HepG2 (cell line): ENCODE data around the gene SIX3. TPM values are rescaled to one million over a fixed set of nuclear protein-coding genes. Genes with fewer than 3 reads are reported as not detected.

Source experiments
- ATAC-seq: fragments of 200-7000 bp; cut with Tn5 transposase; 3 replicates; pipeline ENCODE4 v1.9.1; 2020; ENCODE audit warnings: mild to moderate bottlenecking, moderate library complexity
- BruUV-seq: library from RNA; stranded (reverse); fragments of 400-500 nt; replicated peaks from 2 replicates; lab custom pipeline; 2021; lab: Mats Ljungman, UMichigan
- CTCF ChIA-PET: fragments of 300-600 bp; formaldehyde crosslinking; extraction: SDS; loops from one replicate; lab custom pipeline; 2021; ENCODE audit warnings: low total read pairs, inconsistent platforms, low intra/inter-chr PET ratio; lab: Yijun Ruan, JAX
- POLR2A ChIA-PET: fragments of 350-600 bp; sonication (Branson Sonifier 250); formaldehyde crosslinking; loops from one replicate; lab custom pipeline; 2020; ENCODE audit warnings: antibody characterized with exemption, inconsistent platforms; lab: Yijun Ruan, JAX
- DNase-seq: peaks from one replicate; pipeline ENCODE4 v3.0.0-alpha.2; 2015; ENCODE audit warnings: low spot score
- FAIRE-seq: peaks from 3 replicates; lab custom pipeline; 2011; peaks lifted over from hg19 to GRCh38; lab: Jason Lieb, UNC
- H2AFZ ChIP-seq: one replicate; pipeline ENCODE4 v1.6.1; 2011; ENCODE audit warnings: low read length, inconsistent platforms
- H3K27ac ChIP-seq: fragments of 300-600 bp; 3 replicates; pipeline ENCODE4 v1.8.0; 2011; ENCODE audit warnings: mixed run types, mild to moderate bottlenecking, mixed read lengths, low read length, inconsistent platforms; ENCODE audit not compliant: insufficient read depth; ENCODE audit errors: extremely low read length
- H3K27me3 ChIP-seq, 2 experiments: fragments of 200-600 bp in 1 of 2; 2 replicates in 1 of 2; 3 replicates in 1 of 2; pipeline versions ENCODE4 v1.6.0 to v1.8.0; 2011; ENCODE audit warnings: low read length in 2 of 2, mild to moderate bottlenecking in 2 of 2, moderate library complexity in 2 of 2, inconsistent platforms in 1 of 2; ENCODE audit not compliant: insufficient read depth in 2 of 2, control insufficient read depth in 1 of 2
- H3K36me3 ChIP-seq, 2 experiments: fragments of 200-600 bp in 1 of 2; replicated peaks in 1 of 2; 2 replicates in 1 of 2; 3 replicates in 1 of 2; pipeline versions ENCODE4 v1.5.1 to v1.8.0; 2011; ENCODE audit warnings: low read length in 2 of 2, inconsistent platforms in 1 of 2; ENCODE audit not compliant: insufficient read depth in 2 of 2, control insufficient read depth in 1 of 2
- H3K4me1 ChIP-seq: 2 replicates; pipeline ENCODE4 v1.5.1; 2012; ENCODE audit warnings: low read length, inconsistent platforms; ENCODE audit not compliant: insufficient read depth
- H3K4me2 ChIP-seq: 2 replicates; pipeline ENCODE4 v1.6.0; 2011; ENCODE audit warnings: low read depth, low read length, inconsistent platforms
- H3K4me3 ChIP-seq, 3 experiments: fragments of 200-600 bp in 1 of 3; sonication (generic), shearing (Covaris generic) in 1 of 3; replicated peaks in 1 of 3; 2 replicates each; pipeline ENCODE4 v1.5.1; 2011 to 2016; ENCODE audit warnings: low read length in 3 of 3, inconsistent platforms in 2 of 3, low read depth in 2 of 3, mild to moderate bottlenecking in 2 of 3, control low read depth in 1 of 3, mixed read lengths in 1 of 3; ENCODE audit not compliant: insufficient read depth in 1 of 3
- H3K79me2 ChIP-seq: one replicate; pipeline ENCODE4 v1.6.1; 2011; ENCODE audit warnings: low read length, inconsistent platforms; ENCODE audit not compliant: insufficient read depth
- H3K9ac ChIP-seq: 2 replicates; pipeline ENCODE4 v1.6.0; 2011; ENCODE audit warnings: mild to moderate bottlenecking, low read depth, low read length, inconsistent platforms; ENCODE audit not compliant: insufficient read depth
- H3K9me3 ChIP-seq: 2 replicates; pipeline ENCODE4 v1.5.1; 2012; ENCODE audit warnings: mild to moderate bottlenecking, low read length
- H4K20me1 ChIP-seq: 2 replicates; pipeline ENCODE4 v1.6.0; 2011; ENCODE audit warnings: inconsistent platforms, mild to moderate bottlenecking, low read length, moderate library complexity; ENCODE audit not compliant: insufficient read depth
- DNMT1 ChIP-seq: sonication (generic); formaldehyde crosslinking; IDR thresholded peaks from 2 replicates; pipeline ENCODE4 v1.5.1; 2020; ENCODE audit warnings: mild to moderate bottlenecking, missing genetic modification reagents
- EZH2 ChIP-seq: conservative IDR thresholded peaks from 2 replicates; pipeline ENCODE4 v1.6.1; 2012; ENCODE audit warnings: mild to moderate bottlenecking, low read depth, low read length, moderate library complexity
- IKZF5 ChIP-seq: IDR thresholded peaks from 2 replicates; pipeline ENCODE4 v1.6.1; 2018; ENCODE audit warnings: missing genetic modification reagents, mild to moderate bottlenecking, missing compliant biosample characterization
- LCORL ChIP-seq, 2 experiments: fragments of 450-650 bp in 1 of 2; sonication (generic) in 1 of 2; formaldehyde crosslinking in 1 of 2; IDR thresholded peaks; 2 replicates each; pipeline versions ENCODE4 v1.5.0 to v1.6.1; 2017 to 2020; ENCODE audit warnings: antibody characterized with exemption in 1 of 2, missing genetic modification reagents in 1 of 2
- MTA1 ChIP-seq: sonication (generic); formaldehyde crosslinking; IDR thresholded peaks from 2 replicates; pipeline ENCODE4 v1.4.0; 2020; ENCODE audit warnings: missing genetic modification reagents, mild to moderate bottlenecking, borderline replicate concordance
- NFYB ChIP-seq: sonication (generic); formaldehyde crosslinking; IDR thresholded peaks from 2 replicates; pipeline ENCODE4 v1.4.0; 2020; ENCODE audit warnings: missing genetic modification reagents
- SMC3 ChIP-seq: IDR thresholded peaks from 2 replicates; pipeline ENCODE4 v1.6.1; 2011; ENCODE audit warnings: low read length, improper control_type of control experiment
- SOX6 ChIP-seq, 2 experiments: fragments of 450-650 bp in 1 of 2; sonication (generic) in 1 of 2; formaldehyde crosslinking in 1 of 2; IDR thresholded peaks; 2 replicates each; pipeline versions ENCODE4 v1.4.0 to v1.6.1; 2017 to 2020; ENCODE audit warnings: antibody characterized with exemption in 1 of 2, mild to moderate bottlenecking in 1 of 2, missing genetic modification reagents in 1 of 2
- TSC22D2 ChIP-seq: sonication (generic); formaldehyde crosslinking; IDR thresholded peaks from 2 replicates; pipeline ENCODE4 v1.5.1; 2020; ENCODE audit warnings: missing genetic modification reagents, mild to moderate bottlenecking, borderline replicate concordance
- ZNF263 ChIP-seq: sonication (generic); formaldehyde crosslinking; IDR thresholded peaks from 2 replicates; pipeline ENCODE4 v1.4.0; 2020; ENCODE audit warnings: missing genetic modification reagents
- ZNF292 ChIP-seq: sonication (generic); formaldehyde crosslinking; IDR thresholded peaks from 2 replicates; pipeline ENCODE4 v1.8.1; 2022; ENCODE audit warnings: mild to moderate bottlenecking, low read depth, missing genetic modification reagents, borderline replicate concordance
- ZNF691 ChIP-seq: sonication (generic); formaldehyde crosslinking; IDR thresholded peaks from 2 replicates; pipeline ENCODE4 v1.4.0; 2020; ENCODE audit warnings: missing genetic modification reagents, low read depth, mild to moderate bottlenecking, borderline replicate concordance
- WGBS: methylation state at CpG from one replicate; pipeline ENCODE4 v1.1.6; 2017; ENCODE audit warnings: low lambda C conversion rate; 5-methylcytosine and 5-hydroxymethylcytosine counted together
- in situ Hi-C: cut with HindIII; loops from 2 replicates; pipeline ENCODE4 v1.10.0; 2017; ENCODE audit warnings: low pct_unique_long_range_greater_than_20kb; ENCODE audit not compliant: extremely low pct_ligation_motif_present
- intact Hi-C: fragments of 100-400 bp; cut with micrococcal nuclease; formaldehyde crosslinking; loops from one replicate; pipeline ENCODE4 v1.10.0; 2022; ENCODE audit not compliant: unreplicated experiment
- polyA plus RNA-seq, 8 experiments: library from polyadenylated mRNA; depleted of rRNA in 3 of 8; stranded (reverse) in 7 of 8; unstranded in 1 of 8; fragments of >200 nt; fragmentation: Illumina TruSeq in 4 of 8; extraction: Trizol in 4 of 8; gene quantifications; 2 replicates each; pipeline versions ENCODE4 v1.2.1 to v1.2.3, GENCODE V29; 2011 to 2016; ENCODE audit warnings: low read depth in 4 of 8, missing spikeins in 1 of 8, mixed read lengths in 1 of 8; ENCODE audit not compliant: insufficient read depth in 1 of 8
- total RNA-seq, 5 experiments: library from RNA; depleted of rRNA; stranded (reverse); fragments of >200 nt; fragmentation: Illumina TruSeq; extraction: Trizol; gene quantifications; 2 replicates each; pipeline ENCODE4 v1.2.3, GENCODE V29; 2016; ENCODE audit warnings: low read depth in 1 of 5

The SIX3 gene
- total and polyA plus RNA-seq, 2 of the 13 experiments (the other 11 are each of a cell fraction or from before 2014, with no cell fraction given) = not detected

DNA sequence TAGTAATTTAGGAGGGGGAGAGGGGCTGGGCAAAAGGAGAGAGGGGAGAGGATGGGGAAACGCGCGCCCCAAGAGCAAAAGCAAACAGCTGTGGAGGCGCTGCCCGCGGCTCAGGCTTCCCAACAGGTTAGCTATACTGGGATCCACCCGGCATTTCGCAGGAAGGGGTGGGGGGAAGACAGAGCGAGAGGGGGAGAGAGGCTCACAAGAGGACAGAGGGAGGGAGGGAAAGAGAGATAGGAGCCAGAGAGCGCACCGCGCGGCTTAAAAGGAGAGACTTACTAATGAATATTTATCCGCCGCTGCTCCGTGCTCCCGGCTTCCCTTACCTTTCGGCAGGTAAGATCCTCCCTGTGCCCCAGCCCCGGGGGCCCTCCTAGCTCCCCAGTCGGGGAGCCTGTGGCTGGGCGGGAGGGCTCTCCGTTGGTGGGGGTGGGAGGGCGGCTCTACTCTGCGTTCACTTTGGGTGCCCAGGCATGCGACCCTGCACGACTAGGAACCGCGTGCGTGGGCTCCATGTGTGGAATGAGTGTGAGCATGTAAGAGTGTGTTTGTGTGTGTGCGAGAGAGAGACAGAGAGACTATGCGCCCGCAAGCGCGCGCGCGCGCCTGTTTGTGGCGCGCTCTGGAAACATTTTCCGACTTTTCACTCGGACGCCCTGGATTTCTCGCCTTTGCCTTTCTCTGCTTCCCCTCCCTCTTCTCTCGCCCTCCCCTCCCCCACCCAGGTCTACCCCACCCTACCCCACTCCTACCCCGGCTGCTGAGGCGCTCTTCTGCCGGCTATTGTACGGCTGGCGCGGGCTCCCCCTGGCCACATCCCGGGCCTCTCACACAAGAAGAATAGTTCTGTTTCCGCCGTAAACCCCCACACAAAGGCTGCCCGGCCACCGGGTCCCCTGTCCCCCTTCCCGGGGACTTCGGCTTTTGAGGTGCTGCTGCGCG lies 7.2 kb upstream of the SIX3 start:
- Histone ChIP-seq H3K27me3 (peaks cover 36 to 95% of the 10 kb centered on the region in 2 experiments), H3K4me2 (peak overlapping the region; percentile 77), H2AFZ (no peak overlapping the region), H3K4me1 (peaks cover 31% of the 10 kb centered on the region), H3K9ac (no peak overlapping the region), H3K4me3 (peak overlapping the region in 1 of 3 experiments; percentile 71; a peak in 1 of 6 replicates), H3K79me2 (no peaks in the 10 kb centered on the region), H3K9me3 (no peaks in the 10 kb centered on the region), H4K20me1 (no peaks in the 10 kb centered on the region; the same call in 1 of the 2 replicates), H3K36me3 (no peaks in the 10 kb centered on the region), H3K27ac (no peak overlapping the region)
- ChIA-PET CTCF (no interaction called here), POLR2A (no interaction called here)
- in situ Hi-C loops = no loop called here
- DNase-seq = no peak
- 56% methylated on average over 60 of the region's 60 CpGs for WGBS
- ATAC-seq = no peak
- no peak for FAIRE-seq
- BruUV-seq = no TSS peak
- TF ChIP-seq EZH2 = 0 out of 2 replicates have a peak, but pooled peaks have one; percentile 26
- TF ChIP-seq SMC3 = no peak
- intact Hi-C loops = loop anchor here (10.0 kb wide), 1 partner anchor 190 kb away; no protein-coding TSS in a partner anchor

DNA sequence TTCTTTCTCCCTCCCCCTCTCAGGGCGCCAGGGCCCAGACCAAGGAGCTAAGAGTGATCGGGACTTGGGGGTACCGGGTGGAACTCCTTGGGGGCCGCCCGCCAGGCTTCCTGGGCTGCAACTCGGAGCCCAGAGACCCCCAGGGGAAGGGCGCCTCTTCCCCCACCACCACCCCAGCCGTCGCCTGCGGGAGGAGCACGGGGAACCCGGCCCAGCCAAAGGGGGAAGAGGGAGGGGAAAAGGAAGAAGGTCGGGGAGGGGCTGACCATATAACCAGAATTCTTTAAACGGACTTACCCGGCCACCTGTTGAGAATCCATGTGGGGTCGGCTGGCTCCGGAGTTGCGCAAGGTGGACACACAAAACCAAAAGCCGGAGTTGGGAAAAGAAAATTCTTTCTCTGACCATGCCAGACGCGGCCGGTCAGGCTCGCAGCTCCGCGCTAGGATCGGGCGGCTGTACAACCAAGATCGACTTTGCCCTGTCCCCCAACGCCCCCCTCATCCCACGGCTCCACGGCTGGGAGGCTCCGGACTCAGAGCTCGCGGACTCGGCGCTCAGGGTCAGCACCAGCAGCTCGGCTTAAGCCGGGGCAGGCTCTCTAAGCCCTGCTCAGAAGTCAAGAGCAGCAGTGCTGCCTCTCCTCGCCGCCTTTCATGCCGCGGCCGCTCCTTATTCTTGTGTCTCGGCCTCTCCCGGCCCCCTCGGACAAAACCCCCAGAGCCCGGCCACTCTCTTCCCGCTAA lies 6.3 kb upstream of the SIX3 start:
- in situ Hi-C loops (no loop called here), intact Hi-C loops (loop anchor here (10.0 kb wide), 1 partner anchor 190 kb away; no protein-coding TSS in a partner anchor)
- WGBS = 8% methylated on average over 34 of the region's 48 CpGs
- Histone ChIP-seq H3K27ac (no peak overlapping the region), H3K4me2 (peak overlapping the region; percentile 77), H3K4me1 (peaks cover 35% of the 10 kb centered on the region), H3K9ac (no peak overlapping the region), H4K20me1 (no peaks in the 10 kb centered on the region; the same call in 1 of the 2 replicates), H3K4me3 (peak overlapping the region; percentile 26 to 71 (median 63); a peak in 3 of 6 replicates), H3K36me3 (no peaks in the 10 kb centered on the region), H3K9me3 (no peaks in the 10 kb centered on the region), H3K79me2 (no peaks in the 10 kb centered on the region), H3K27me3 (peaks cover 38 to 98% of the 10 kb centered on the region in 2 experiments), H2AFZ (no peak overlapping the region)
- no TSS peak for BruUV-seq
- FAIRE-seq = no peak
- ChIA-PET CTCF (no interaction called here), POLR2A (no interaction called here)
- peak; percentile 67 for ATAC-seq
- peak; percentile 23 for DNase-seq
- TF ChIP-seq TSC22D2 = 0 out of 2 replicates have a peak, but pooled peaks have one; percentile 32
- no peak for TF ChIP-seq NFYB (CRISPR knock-in tag)
- peak; percentile 69; the same call in 1 of the 2 replicates for TF ChIP-seq DNMT1
- TF ChIP-seq EZH2 = peak; percentile 79
- TF ChIP-seq ZNF292 (CRISPR knock-in tag) = peak; percentile 54; the same call in 1 of the 2 replicates
- no peak for TF ChIP-seq SOX6 (IDR thresholded peaks at IDR 0.05)
- TF ChIP-seq SOX6 (CRISPR knock-in tag; IDR thresholded peaks at IDR 0.05) = peak; percentile 28
- TF ChIP-seq MTA1 = peak; percentile 60; the same call in 1 of the 2 replicates
- no peak for TF ChIP-seq LCORL (IDR thresholded peaks at IDR 0.05)
- TF ChIP-seq LCORL (CRISPR knock-in tag; IDR thresholded peaks at IDR 0.05) = peak; percentile 46; the same call in 1 of the 2 replicates
- TF ChIP-seq ZNF691 = 0 out of 2 replicates have a peak, but pooled peaks have one; percentile 25
- peak; percentile 81 for TF ChIP-seq ZNF263 (CRISPR knock-in tag)
- 0 out of 2 replicates have a peak, but pooled peaks have one; percentile 24 for TF ChIP-seq IKZF5 (CRISPR knock-in tag)
